ENCODE results near the gene PABPN1L.
"Not testable (repeated sequence)": the region's sequence is repeated elsewhere in the genome, so short reads cannot be mapped to it uniquely, and the experiment has no call there.

PABPN1L gene

GRCh38 chr16:88823646-88824045 lies 42.8 kb downstream of the PABPN1L start:
- not testable (repeated sequence) for DNase-seq

- no peak for DNase-seq
Measured at GRCh38 chr16:88822281-88823040, 44.0 kb downstream of the PABPN1L start.

GRCh38 chr16:88821168-88821850 lies 45.2 kb downstream of the PABPN1L start:
- no peak for DNase-seq

GRCh38 chr16:88820385-88821025 lies 46.0 kb downstream of the PABPN1L start:
- no peak for DNase-seq

- DNase-seq = no peak
Measured at GRCh38 chr16:88819126-88819525, 47.3 kb downstream of the PABPN1L start.

GRCh38 chr16:88818575-88818874 lies 47.9 kb downstream of the PABPN1L start:
- DNase-seq = no peak

- DNase-seq = no peak
Measured at GRCh38 chr16:88817785-88818574, 48.5 kb downstream of the PABPN1L start.

GRCh38 chr16:88816736-88817535 lies 49.5 kb downstream of the PABPN1L start:
- no peak for DNase-seq

GRCh38 chr16:88815901-88816589 lies 50.4 kb downstream of the PABPN1L start:
- no peak for DNase-seq

GRCh38 chr16:88815227-88815626 lies 51.2 kb downstream of the PABPN1L start:
- no peak for DNase-seq

- no peak for DNase-seq
Measured at GRCh38 chr16:88814144-88814502, 52.3 kb downstream of the PABPN1L start.

Data from amniotic stem cell (primary cell).